Measurements from ENCODE around the gene TTC39B.

Gene TTC39B

GRCh38 chr9:15158064-15158463 is 149.0 kb downstream of the TTC39B start:
- no peak for DNase-seq

- DNase-seq = no peak
Measured at GRCh38 chr9:15157381-15157780, 149.6 kb downstream of the TTC39B start.

GRCh38 chr9:15156241-15156640 is 150.8 kb downstream of the TTC39B start:
- DNase-seq = no peak

- DNase-seq = no peak
Measured at GRCh38 chr9:15155826-15156225, 151.2 kb downstream of the TTC39B start.

GRCh38 chr9:15155323-15155722 is 151.7 kb downstream of the TTC39B start:
- DNase-seq = no peak

GRCh38 chr9:15154677-15155076 is 152.3 kb downstream of the TTC39B start:
- no peak for DNase-seq

GRCh38 chr9:15153961-15154360 is 153.1 kb downstream of the TTC39B start:
- DNase-seq = no peak

GRCh38 chr9:15150939-15151338 is 156.1 kb downstream of the TTC39B start:
- no peak for DNase-seq

GRCh38 chr9:15149450-15149849 is 157.6 kb downstream of the TTC39B start:
- DNase-seq = no peak

GRCh38 chr9:15146268-15146700 is 160.7 kb downstream of the TTC39B start:
- no peak for DNase-seq

- no peak for DNase-seq
Measured at GRCh38 chr9:15144622-15145061, 162.4 kb downstream of the TTC39B start.

- DNase-seq = no peak
Measured at GRCh38 chr9:15142878-15143534, 164.0 kb downstream of the TTC39B start.

GRCh38 chr9:15140051-15140450 is 167.0 kb downstream of the TTC39B start:
- no peak for DNase-seq

- no peak for DNase-seq
Measured at GRCh38 chr9:15139469-15139868, 167.5 kb downstream of the TTC39B start.

- DNase-seq = no peak
Measured at GRCh38 chr9:15138357-15138686, 168.7 kb downstream of the TTC39B start.

- no peak for DNase-seq
Measured at GRCh38 chr9:15137658-15138356, 169.2 kb downstream of the TTC39B start.

- no peak for DNase-seq
Measured at GRCh38 chr9:15137089-15137488, 169.9 kb downstream of the TTC39B start.

GRCh38 chr9:15136646-15137045 is 170.4 kb downstream of the TTC39B start:
- DNase-seq = no peak

- DNase-seq = no peak
Measured at GRCh38 chr9:15135164-15135792, 171.7 kb downstream of the TTC39B start.

GRCh38 chr9:15133488-15133887 is 173.5 kb downstream of the TTC39B start:
- no peak for DNase-seq

- DNase-seq = no peak
Measured at GRCh38 chr9:15132091-15132490, 174.9 kb downstream of the TTC39B start.

- no peak for DNase-seq
Measured at GRCh38 chr9:15131094-15131493, 175.9 kb downstream of the TTC39B start.

- DNase-seq = no peak
Measured at GRCh38 chr9:15127831-15128230, 179.2 kb downstream of the TTC39B start.

- no peak for DNase-seq
Measured at GRCh38 chr9:15121630-15122029, 185.4 kb downstream of the TTC39B start.
